Suprapubic skin (tissue), 3 donors: ENCODE measurements around the gene PLEKHO1.
A peak's percentile ranks its signal among the peaks of the same experiment; 100 is the strongest.

Source experiments
- POLR2AphosphoS5 ChIP-seq, 3 donors: sonication (generic); formaldehyde crosslinking; IDR thresholded peaks; one replicate each; pipeline ENCODE4 v1.6.1; 2017; ENCODE audit warnings: antibody characterized with exemption in 3 of 3
- TF ChIP-seq, protein P1 (sequence below), 2 donors: fragments of 200-600 bp in 1 of 2; fragments of 450-650 bp in 1 of 2; sonication (generic) in 1 of 2; IDR thresholded peaks; one replicate each; pipeline ENCODE4 v1.5.1; 2016 to 2019; ENCODE audit warnings: antibody characterized with exemption in 2 of 2, mild to moderate bottlenecking in 1 of 2, moderate library complexity in 1 of 2

DNA sequence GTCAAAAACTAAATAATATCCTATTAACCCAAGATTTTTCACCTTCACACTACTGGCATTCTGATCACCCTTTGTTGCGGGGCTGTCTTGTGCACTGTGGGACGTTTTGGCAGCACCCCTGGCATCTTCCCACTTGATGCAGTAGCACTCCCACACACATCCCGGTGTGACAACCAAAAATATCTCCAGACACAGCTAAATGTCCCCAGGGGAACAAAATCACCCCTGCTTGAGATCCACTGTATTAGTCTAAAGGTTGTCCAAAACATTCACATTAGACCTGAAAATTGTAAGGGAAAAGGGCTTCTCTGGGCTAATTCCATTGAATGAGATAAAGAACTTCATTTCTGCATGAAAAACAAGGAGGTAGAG lies 37.8 kb downstream of the PLEKHO1 start:
- TF ChIP-seq, protein P1, sequence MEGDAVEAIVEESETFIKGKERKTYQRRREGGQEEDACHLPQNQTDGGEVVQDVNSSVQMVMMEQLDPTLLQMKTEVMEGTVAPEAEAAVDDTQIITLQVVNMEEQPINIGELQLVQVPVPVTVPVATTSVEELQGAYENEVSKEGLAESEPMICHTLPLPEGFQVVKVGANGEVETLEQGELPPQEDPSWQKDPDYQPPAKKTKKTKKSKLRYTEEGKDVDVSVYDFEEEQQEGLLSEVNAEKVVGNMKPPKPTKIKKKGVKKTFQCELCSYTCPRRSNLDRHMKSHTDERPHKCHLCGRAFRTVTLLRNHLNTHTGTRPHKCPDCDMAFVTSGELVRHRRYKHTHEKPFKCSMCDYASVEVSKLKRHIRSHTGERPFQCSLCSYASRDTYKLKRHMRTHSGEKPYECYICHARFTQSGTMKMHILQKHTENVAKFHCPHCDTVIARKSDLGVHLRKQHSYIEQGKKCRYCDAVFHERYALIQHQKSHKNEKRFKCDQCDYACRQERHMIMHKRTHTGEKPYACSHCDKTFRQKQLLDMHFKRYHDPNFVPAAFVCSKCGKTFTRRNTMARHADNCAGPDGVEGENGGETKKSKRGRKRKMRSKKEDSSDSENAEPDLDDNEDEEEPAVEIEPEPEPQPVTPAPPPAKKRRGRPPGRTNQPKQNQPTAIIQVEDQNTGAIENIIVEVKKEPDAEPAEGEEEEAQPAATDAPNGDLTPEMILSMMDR (IDR thresholded peaks at IDR 0.05): peak in 1 of 2 donors; percentile 3
- TF ChIP-seq POLR2AphosphoS5 (IDR thresholded peaks at IDR 0.05): no peak
